WTC11 (cell line): ENCODE measurements around the gene TULP1. TPM values are rescaled to one million over a fixed set of nuclear protein-coding genes. Genes with fewer than 3 reads are reported as not detected.

ENCODE experiments used
- ATF1 ChIP-seq: sonication (generic); formaldehyde crosslinking; IDR thresholded peaks from 2 replicates; pipeline ENCODE4 v1.8.1; 2023; ENCODE audit warnings: mild to moderate bottlenecking, moderate library complexity, missing genetic modification reagents
- ATF2 ChIP-seq: sonication (generic); formaldehyde crosslinking; IDR thresholded peaks from 2 replicates; pipeline ENCODE4 v1.8.1; 2022; ENCODE audit warnings: low read depth, missing genetic modification reagents, borderline replicate concordance
- ATF6 ChIP-seq: sonication (generic); formaldehyde crosslinking; IDR thresholded peaks from 2 replicates; pipeline ENCODE4 v1.8.1; 2023; ENCODE audit warnings: mild to moderate bottlenecking, missing genetic modification reagents
- CBFB ChIP-seq: sonication (generic); formaldehyde crosslinking; IDR thresholded peaks from 2 replicates; pipeline ENCODE4 v1.8.1; 2022; ENCODE audit warnings: mild to moderate bottlenecking, low read depth, missing genetic modification reagents
- CTCF ChIP-seq: fragments of 200-600 bp; IDR thresholded peaks from 2 replicates; pipeline ENCODE4 v1.8.0; 2022; ENCODE audit warnings: antibody characterized with exemption
- ELF4 ChIP-seq: sonication (generic); formaldehyde crosslinking; IDR thresholded peaks from 2 replicates; pipeline ENCODE4 v1.8.1; 2022; ENCODE audit warnings: low read depth, mild to moderate bottlenecking, moderate library complexity, missing genetic modification reagents
- GTF2I ChIP-seq: fragments of 250-450 bp; sonication (Bioruptor Pico); conservative IDR thresholded peaks from 2 replicates; pipeline ENCODE4 v1.4.0; 2021; ENCODE audit warnings: mild to moderate bottlenecking
- HMGXB4 ChIP-seq: sonication (generic); formaldehyde crosslinking; IDR thresholded peaks from 2 replicates; pipeline ENCODE4 v1.8.1; 2023; ENCODE audit warnings: mild to moderate bottlenecking, moderate library complexity, missing genetic modification reagents
- JUN ChIP-seq: sonication (generic); formaldehyde crosslinking; IDR thresholded peaks from 2 replicates; pipeline ENCODE4 v1.8.0; 2023; ENCODE audit warnings: mild to moderate bottlenecking, missing genetic modification reagents
- KAT7 ChIP-seq: sonication (generic); formaldehyde crosslinking; IDR thresholded peaks from 2 replicates; pipeline ENCODE4 v1.8.1; 2023; ENCODE audit warnings: missing genetic modification reagents, mild to moderate bottlenecking, borderline replicate concordance
- MYBL2 ChIP-seq: sonication (generic); formaldehyde crosslinking; IDR thresholded peaks from 2 replicates; pipeline ENCODE4 v1.8.1; 2023; ENCODE audit warnings: mild to moderate bottlenecking, moderate library complexity, missing genetic modification reagents
- NR2C2 ChIP-seq: sonication (generic); formaldehyde crosslinking; IDR thresholded peaks from 2 replicates; pipeline ENCODE4 v1.8.0; 2022; ENCODE audit warnings: mild to moderate bottlenecking, missing genetic modification reagents
- RELA ChIP-seq: sonication (generic); formaldehyde crosslinking; IDR thresholded peaks from 2 replicates; pipeline ENCODE4 v1.8.1; 2022; ENCODE audit warnings: missing genetic modification reagents, mild to moderate bottlenecking, borderline replicate concordance
- RORB ChIP-seq: fragments of 250-450 bp; sonication (Bioruptor Pico); IDR thresholded peaks from 2 replicates; pipeline ENCODE4 v1.9.0; 2021; ENCODE audit warnings: mild to moderate bottlenecking
- SMAD3 ChIP-seq: sonication (generic); formaldehyde crosslinking; IDR thresholded peaks from 2 replicates; pipeline ENCODE4 v1.8.0; 2022; ENCODE audit warnings: missing genetic modification reagents, mild to moderate bottlenecking, borderline replicate concordance
- TCF7 ChIP-seq: sonication (generic); formaldehyde crosslinking; IDR thresholded peaks from 2 replicates; pipeline ENCODE4 v1.8.0; 2022; ENCODE audit warnings: mild to moderate bottlenecking, low read depth, missing genetic modification reagents, moderate library complexity
- TEAD4 ChIP-seq: sonication (generic); formaldehyde crosslinking; IDR thresholded peaks from 2 replicates; pipeline ENCODE4 v1.8.0; 2022; ENCODE audit warnings: mild to moderate bottlenecking, missing genetic modification reagents
- ZBTB43 ChIP-seq: sonication (generic); formaldehyde crosslinking; IDR thresholded peaks from 2 replicates; pipeline ENCODE4 v1.8.1; 2023; ENCODE audit warnings: mild to moderate bottlenecking, missing genetic modification reagents
- ZMAT4 ChIP-seq: fragments of 250-450 bp; sonication (Bioruptor Pico); IDR thresholded peaks from 2 replicates; pipeline ENCODE4 v1.9.0; 2021; ENCODE audit warnings: mild to moderate bottlenecking
- ZNF317 ChIP-seq: sonication (generic); formaldehyde crosslinking; IDR thresholded peaks from 2 replicates; pipeline ENCODE4 v1.8.1; 2023; ENCODE audit warnings: low read depth, mild to moderate bottlenecking, moderate library complexity, missing genetic modification reagents, borderline replicate concordance
- ZNF396 ChIP-seq: fragments of 250-450 bp; sonication (Bioruptor Pico); IDR thresholded peaks from 2 replicates; pipeline ENCODE4 v1.8.0; 2021; ENCODE audit warnings: mild to moderate bottlenecking, moderate library complexity, borderline replicate concordance
- ZNF512 ChIP-seq: sonication (generic); formaldehyde crosslinking; IDR thresholded peaks from 2 replicates; pipeline ENCODE4 v1.8.1; 2022; ENCODE audit warnings: missing genetic modification reagents, borderline replicate concordance
- ZNF532 ChIP-seq: fragments of 250-450 bp; sonication (Bioruptor Pico); IDR thresholded peaks from 2 replicates; pipeline ENCODE4 v1.9.0; 2021; ENCODE audit warnings: mild to moderate bottlenecking, borderline replicate concordance
- total RNA-seq: library from RNA; stranded (reverse); gene quantifications from 3 replicates; pipeline ENCODE4 v1.2.3, GENCODE V29; 2021

The TULP1 gene
- total RNA-seq, 1 experiment from 2014 or later, result 2.9 TPM

GRCh38 chr6:35486005-35486925, 26.4 kb downstream of the TULP1 start (continued):
- TF ChIP-seq CBFB (CRISPR knock-in tag) (0 out of 2 replicates have a peak, but pooled peaks have one; percentile 60), ELF4 (CRISPR knock-in tag) (no peak), TCF7 (CRISPR knock-in tag) (no peak), ZNF532 (CRISPR knock-in tag) (no peak), ZBTB43 (no peak), CTCF (no peak), ATF6 (CRISPR knock-in tag) (no peak), JUN (CRISPR knock-in tag) (no peak), ATF2 (CRISPR knock-in tag) (no peak), ZNF317 (CRISPR knock-in tag) (no peak), MYBL2 (CRISPR knock-in tag) (no peak), GTF2I (CRISPR knock-in tag) (no peak), ZNF512 (no peak), KAT7 (0 out of 2 replicates have a peak, but pooled peaks have one; percentile 51), SMAD3 (CRISPR knock-in tag) (no peak), RELA (CRISPR knock-in tag) (0 out of 2 replicates have a peak, but pooled peaks have one; percentile 74), ATF1 (CRISPR knock-in tag) (no peak), RORB (CRISPR knock-in tag) (no peak), HMGXB4 (CRISPR knock-in tag) (peak; percentile 59; the same call in 1 of the 2 replicates), TEAD4 (CRISPR knock-in tag) (no peak), ZNF396 (CRISPR knock-in tag) (no peak), NR2C2 (CRISPR knock-in tag) (no peak), ZMAT4 (CRISPR knock-in tag) (no peak)
